Panc1 (cell line): ENCODE measurements around the gene CANX. TPM values are rescaled to one million over a fixed set of nuclear protein-coding genes. Genes with fewer than 3 reads are reported as not detected.

Experiments used
- ATAC-seq: fragments of 200-7000 bp; cut with Tn5 transposase; 2 replicates; pipeline ENCODE4 v1.9.1; 2020; ENCODE audit warnings: mild to moderate bottlenecking, moderate library complexity
- BruUV-seq: library from RNA; stranded (reverse); fragments of 400-500 nt; replicated peaks from 2 replicates; lab custom pipeline; 2021; lab: Mats Ljungman, UMichigan
- CTCF ChIA-PET: fragments of 300-600 bp; sonication (Branson Sonifier 250); formaldehyde crosslinking; loops from one replicate; lab custom pipeline; 2022; ENCODE audit warnings: antibody characterized with exemption; lab: Charles Lee
- POLR2A ChIA-PET: fragments of 300-600 bp; sonication (Branson Sonifier 250); formaldehyde crosslinking; loops from one replicate; lab custom pipeline; 2022; ENCODE audit warnings: antibody characterized with exemption; lab: Charles Lee
- DNase-seq: peaks from one replicate; pipeline ENCODE4 v3.0.0-alpha.2; 2010; ENCODE audit warnings: low read depth, low spot score
- H3K27ac ChIP-seq: 2 replicates; pipeline ENCODE4 v1.5.1; 2011; ENCODE audit warnings: mild to moderate bottlenecking, low read length, inconsistent platforms
- H3K27me3 ChIP-seq: fragments of 200-500 bp; sonication (Bioruptor generic); 2 replicates; pipeline ENCODE4 v1.6.0; 2014; ENCODE audit warnings: low read length, inconsistent platforms; ENCODE audit not compliant: control insufficient read depth, insufficient read depth
- H3K36me3 ChIP-seq: fragments of 200-500 bp; sonication (Bioruptor generic); 2 replicates; pipeline ENCODE4 v1.5.1; 2014; ENCODE audit warnings: inconsistent platforms, mild to moderate bottlenecking, low read length, moderate library complexity; ENCODE audit not compliant: control insufficient read depth, insufficient read depth
- H3K4me1 ChIP-seq: 2 replicates; pipeline ENCODE4 v1.5.1; 2011; ENCODE audit warnings: inconsistent platforms, mild to moderate bottlenecking, low read length, moderate library complexity; ENCODE audit not compliant: control insufficient read depth, insufficient read depth
- H3K4me3 ChIP-seq, 2 experiments: 2 replicates each; pipeline ENCODE4 v1.5.1; 2011 to 2012; ENCODE audit warnings: low read depth in 2 of 2, low read length in 2 of 2, mild to moderate bottlenecking in 2 of 2, inconsistent platforms in 1 of 2, moderate library complexity in 1 of 2
- H3K9me3 ChIP-seq: fragments of 200-500 bp; sonication (Bioruptor generic); 2 replicates; pipeline ENCODE4 v1.5.1; 2014; ENCODE audit warnings: low read depth, mild to moderate bottlenecking, inconsistent platforms, low read length, moderate library complexity; ENCODE audit not compliant: control insufficient read depth, insufficient read depth
- CTCF ChIP-seq: fragments of 450-650 bp; IDR thresholded peaks from 2 replicates; pipeline ENCODE4 v1.5.1; 2017; ENCODE audit warnings: mild to moderate bottlenecking
- POLR2AphosphoS5 ChIP-seq: IDR thresholded peaks from 2 replicates; pipeline ENCODE4 v1.6.1; 2012; ENCODE audit warnings: mild to moderate bottlenecking, low read depth, low read length, moderate library complexity
- REST ChIP-seq, 2 experiments: IDR thresholded peaks; 2 replicates each; pipeline ENCODE4 v1.6.1; 2011 to 2012; ENCODE audit warnings: low read depth in 2 of 2, control low read depth in 1 of 2, low read length in 1 of 2, mild to moderate bottlenecking in 1 of 2, moderate library complexity in 1 of 2; ENCODE audit not compliant: insufficient read depth in 1 of 2
- SIN3A ChIP-seq: IDR thresholded peaks from 2 replicates; pipeline ENCODE4 v1.6.1; 2012; ENCODE audit warnings: low read depth, mild to moderate bottlenecking, low read length, moderate library complexity, borderline replicate concordance; ENCODE audit not compliant: insufficient read depth
- TCF7L2 ChIP-seq: IDR thresholded peaks from 2 replicates; pipeline ENCODE4 v1.6.1; 2011; ENCODE audit warnings: mild to moderate bottlenecking, low read depth, low read length, inconsistent platforms
- in situ Hi-C: cut with HindIII; loops from 2 replicates; pipeline ENCODE4 v1.10.0; 2016; ENCODE audit warnings: low sequenced_read_pairs, low pct_unique_long_range_greater_than_20kb
- intact Hi-C: fragments of 100-400 bp; cut with micrococcal nuclease; formaldehyde crosslinking; loops from one replicate; pipeline ENCODE4 v1.10.0; 2022; ENCODE audit not compliant: unreplicated experiment
- total RNA-seq: library from RNA; stranded (reverse); gene quantifications from one replicate; pipeline ENCODE4 v1.2.1, GENCODE V29; 2021; ENCODE audit not compliant: unreplicated experiment

Gene CANX
- total RNA-seq, 1 experiment from 2014 or later, result 707 TPM

- no peak for DNase-seq
- no peak overlapping the region for H3K4me3 ChIP-seq
- no peaks in the 10 kb centered on the region for H3K9me3 ChIP-seq
- no peak for TF ChIP-seq POLR2AphosphoS5
- BruUV-seq, result no TSS peak
- intact Hi-C loops (no loop called here), in situ Hi-C loops (no loop called here)
- H3K4me1 ChIP-seq, result no peaks in the 10 kb centered on the region
- ChIA-PET CTCF (no interaction called here), POLR2A (no interaction called here)
- H3K36me3 ChIP-seq, result peaks cover 29% of the 10 kb centered on the region
- no peak overlapping the region for H3K27ac ChIP-seq
- no peaks in the 10 kb centered on the region for H3K27me3 ChIP-seq
- ATAC-seq, result no peak
Observed at GRCh38 chr5:179716286-179716685, 17.5 kb downstream of the CANX start.

GRCh38 chr5:179720222-179720621, 21.5 kb downstream of the CANX start:
- Histone ChIP-seq H3K27me3 (no peaks in the 10 kb centered on the region), H3K4me3 (no peak overlapping the region), H3K9me3 (no peaks in the 10 kb centered on the region), H3K27ac (no peak overlapping the region), H3K36me3 (peaks cover 55% of the 10 kb centered on the region), H3K4me1 (no peaks in the 10 kb centered on the region)
- no TSS peak for BruUV-seq
- CTCF ChIA-PET, result no interaction called here
- ATAC-seq (no peak), DNase-seq (no peak)
- in situ Hi-C loops, result no loop called here
- intact Hi-C loops, result no loop called here
- POLR2A ChIA-PET, result no interaction called here
- TF ChIP-seq SIN3A (no peak), CTCF (no peak), TCF7L2 (no peak), REST (IDR thresholded peaks at IDR 0.05; ENCODE audit: insufficient read depth in 1 of 2, low read depth in 2 of 2, low read length in 1 of 2) (no peak), POLR2AphosphoS5 (no peak)

- CTCF ChIA-PET, result no interaction called here
- BruUV-seq, result no TSS peak
- POLR2A ChIA-PET, result no interaction called here
- intact Hi-C loops (no loop called here), in situ Hi-C loops (no loop called here)
- Histone ChIP-seq H3K27ac (no peak overlapping the region), H3K4me3 (no peak overlapping the region), H3K36me3 (peaks cover 70% of the 10 kb centered on the region), H3K4me1 (0 out of 2 replicates have a peak, but pooled peaks cover 3% of the 10 kb centered on the region), H3K9me3 (no peaks in the 10 kb centered on the region), H3K27me3 (no peaks in the 10 kb centered on the region)
- DNase-seq (no peak), ATAC-seq (no peak)
- TF ChIP-seq CTCF, result no peak
- TF ChIP-seq POLR2AphosphoS5, result no peak
- no peak for TF ChIP-seq SIN3A
- TF ChIP-seq TCF7L2, result no peak
- TF ChIP-seq REST (IDR thresholded peaks at IDR 0.05; ENCODE audit: insufficient read depth in 1 of 2, low read depth in 2 of 2, low read length in 1 of 2), result no peak
Observed at GRCh38 chr5:179724163-179724562, 25.4 kb downstream of the CANX start.
